Measurements from ENCODE around the gene C22orf31.
"Not testable (repeated sequence)": the region's sequence is repeated elsewhere in the genome, so short reads cannot be mapped to it uniquely, and the experiment has no call there.

C22orf31 gene

DNA sequence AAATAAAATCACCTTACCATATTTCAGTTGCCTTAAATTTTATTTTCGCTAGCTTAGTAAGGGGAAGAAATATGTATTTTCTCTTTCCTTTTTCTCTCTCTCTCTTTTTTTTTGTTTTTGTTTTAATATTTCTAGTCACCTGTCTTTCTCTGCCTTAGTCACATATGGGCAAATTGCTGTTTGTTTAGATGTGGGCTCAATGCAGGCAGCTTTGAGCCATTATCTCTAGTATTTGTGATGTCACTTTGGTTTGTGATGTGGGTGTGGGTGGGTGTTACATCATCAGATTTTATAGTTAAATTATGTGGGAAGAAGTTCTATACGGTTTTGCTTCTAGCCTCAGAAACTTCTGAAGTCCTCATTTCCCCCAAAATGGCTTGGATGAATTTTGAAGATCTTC, at the start of gene C22orf31:
Gene C22orf31 (minus strand): TSS at position 59 of the 400 bp plus-strand sequence. CDS start 39 bp downstream, at position 20.
- no peak for DNase-seq (ENCODE audit: low read depth in 2 of 2, low spot score in 1 of 2)

DNA sequence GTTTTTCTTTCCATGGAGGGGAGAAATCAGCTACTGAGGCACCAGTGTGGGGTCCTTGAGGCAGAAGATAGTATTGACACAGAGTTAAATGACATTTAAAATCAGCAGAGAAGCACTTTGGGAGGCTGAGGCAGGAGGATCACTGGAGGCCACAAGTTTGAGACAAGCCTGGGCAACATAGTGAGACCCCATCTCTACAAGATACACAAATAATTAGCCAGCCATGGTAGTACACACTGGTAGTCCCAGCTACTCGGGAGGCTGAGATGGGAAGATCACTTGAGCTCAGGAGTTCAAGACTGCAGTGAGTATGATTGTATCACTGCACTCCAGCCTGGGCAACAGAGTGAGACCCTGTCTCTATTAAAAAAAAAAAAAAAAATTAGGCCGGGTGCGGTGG, 49.3 kb upstream of the C22orf31 start:
- no peak for DNase-seq (ENCODE audit: low read depth in 2 of 2, low spot score in 1 of 2)

DNA sequence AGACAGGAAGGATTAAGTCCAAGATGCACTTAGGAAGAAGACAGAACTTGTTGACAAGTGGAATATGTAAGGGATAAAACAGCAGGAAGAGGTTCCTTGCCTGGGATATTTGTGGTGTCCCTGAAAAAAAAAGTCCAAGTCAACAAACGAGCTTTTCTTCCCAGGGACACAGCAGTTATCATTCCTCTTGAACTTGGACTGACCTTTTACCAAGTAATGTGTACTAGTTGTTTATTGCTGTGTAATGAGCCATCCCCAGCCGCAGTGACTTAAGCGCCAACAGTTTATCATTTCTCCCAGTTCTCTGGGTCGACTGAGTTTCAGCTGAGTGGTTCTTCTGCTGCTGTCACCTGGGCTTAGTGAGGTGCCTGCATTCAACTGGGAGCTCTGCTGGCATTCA, 48.2 kb upstream of the C22orf31 start:
- DNase-seq (ENCODE audit: low read depth in 2 of 2, low spot score in 1 of 2): no peak

DNA sequence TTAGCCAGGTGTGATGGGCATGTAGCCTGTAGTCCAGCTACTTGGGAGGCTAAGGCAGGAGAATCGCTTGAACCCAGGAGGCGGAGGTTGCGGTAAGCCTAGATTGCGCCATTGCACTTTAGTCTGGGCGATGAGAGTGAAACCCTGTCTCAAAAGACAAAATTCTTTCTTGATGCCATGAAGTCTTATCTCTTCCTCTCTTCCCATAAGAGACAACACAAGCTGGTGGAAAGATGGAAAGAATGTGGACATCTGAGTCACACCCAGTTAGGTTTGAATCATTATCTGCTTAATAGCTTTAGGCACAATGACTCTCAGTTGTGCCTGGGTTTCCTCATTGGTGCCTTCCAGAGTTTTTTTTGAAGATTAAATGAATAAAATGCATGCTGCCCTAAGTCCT, 46.5 kb upstream of the C22orf31 start:
- DNase-seq (ENCODE audit: low read depth in 2 of 2, low spot score in 1 of 2): no peak

DNA sequence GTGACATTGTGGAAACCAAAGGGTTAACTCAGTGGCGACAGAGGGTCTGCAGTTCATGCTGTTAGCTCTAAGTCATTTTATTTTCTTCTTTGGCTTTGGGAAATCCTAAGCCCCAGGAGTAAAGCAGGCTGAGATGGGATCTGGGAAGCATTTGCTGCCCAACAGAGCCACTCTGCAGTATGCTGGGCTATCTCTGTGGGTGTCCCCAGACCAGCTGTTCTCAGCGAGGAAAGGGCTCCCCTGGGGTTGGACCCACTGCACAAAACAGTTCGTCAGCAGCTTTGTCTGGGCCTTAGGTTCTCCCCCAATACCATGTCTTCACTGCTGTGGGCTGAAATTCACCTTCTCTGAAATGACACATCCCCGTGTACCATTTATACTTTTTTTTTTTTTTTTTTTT, 45.2 kb upstream of the C22orf31 start:
- DNase-seq (ENCODE audit: low read depth in 2 of 2, low spot score in 1 of 2): no peak

DNA sequence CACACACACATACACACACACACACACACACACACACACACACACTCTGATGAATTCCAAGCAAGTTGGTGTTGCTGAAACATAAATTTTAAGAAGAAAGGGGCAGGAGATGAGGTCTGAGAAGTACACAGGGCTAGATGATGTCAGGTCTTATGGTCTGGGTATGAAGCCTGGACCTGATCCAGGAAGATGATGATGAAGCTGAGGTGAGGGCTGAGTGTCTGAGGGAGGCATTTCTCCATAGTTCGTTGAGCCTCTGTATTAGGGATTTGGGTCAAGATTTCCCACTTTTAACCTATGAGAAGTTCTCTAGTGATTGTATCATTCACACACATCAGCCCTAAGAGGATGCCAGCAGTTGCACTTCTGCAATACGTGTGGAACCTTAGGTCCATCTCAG, 43.8 kb upstream of the C22orf31 start:
- DNase-seq (ENCODE audit: low read depth in 2 of 2, low spot score in 1 of 2): no peak

DNA sequence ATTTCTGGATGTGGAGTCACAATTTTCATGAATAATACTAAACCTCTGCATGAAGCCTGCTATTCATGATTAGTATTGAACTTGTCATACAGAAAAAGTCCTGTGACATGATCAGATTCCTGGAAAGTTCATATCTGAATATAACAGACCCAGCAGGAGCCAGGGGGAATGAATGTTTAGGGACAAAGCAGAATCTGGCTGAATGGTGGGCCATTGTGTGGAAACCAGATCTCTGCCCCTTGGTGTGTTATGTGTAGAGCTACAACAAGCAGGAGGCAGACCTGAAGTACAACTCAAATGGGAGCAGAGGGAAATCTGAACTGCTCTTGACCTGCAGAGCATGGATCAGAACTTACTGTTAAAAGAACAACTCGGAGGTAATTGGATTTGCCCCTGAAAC, 41.5 kb upstream of the C22orf31 start:
- DNase-seq (ENCODE audit: low read depth in 2 of 2, low spot score in 1 of 2): no peak

DNA sequence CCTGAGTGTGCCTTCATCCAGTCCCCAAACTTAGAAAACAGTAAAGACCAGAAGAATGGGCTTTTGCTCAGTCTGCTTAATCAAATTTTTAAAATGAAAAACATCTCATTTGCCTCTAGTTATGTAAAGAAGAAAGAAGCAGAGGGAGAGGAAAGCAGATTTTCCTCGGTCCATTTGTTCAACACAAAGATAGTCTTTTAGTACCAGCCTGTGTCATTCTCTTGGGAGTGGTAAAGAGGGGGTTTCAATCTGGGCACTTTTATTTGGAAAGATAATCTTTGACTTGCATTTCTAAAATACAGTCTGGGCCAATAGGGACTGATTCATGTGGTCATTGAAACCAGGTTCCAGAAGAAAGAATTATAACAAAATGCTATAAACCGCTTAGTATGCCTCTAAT, 40.7 kb upstream of the C22orf31 start:
- DNase-seq (ENCODE audit: low read depth in 2 of 2, low spot score in 1 of 2): no peak

DNA sequence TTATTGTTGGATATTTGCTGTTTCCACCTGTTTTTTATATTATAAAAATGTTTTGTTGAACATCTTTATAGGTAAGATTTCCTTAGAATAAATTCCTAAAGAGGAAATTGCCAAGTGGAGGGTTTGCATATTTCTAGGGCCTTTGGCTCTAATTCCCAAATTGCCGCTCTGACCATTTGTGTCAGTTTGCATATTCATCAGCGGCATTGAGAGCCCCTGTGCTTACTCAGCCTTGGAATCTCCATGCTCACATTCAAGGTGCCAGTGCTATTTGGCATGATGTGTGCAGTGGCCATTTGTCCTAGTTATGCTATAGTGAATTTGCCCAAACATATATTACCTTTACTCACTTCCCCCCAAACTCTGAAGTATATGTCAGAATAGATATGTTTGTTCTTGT, 36.7 kb upstream of the C22orf31 start:
- DNase-seq (ENCODE audit: low read depth in 2 of 2, low spot score in 1 of 2): no peak

DNA sequence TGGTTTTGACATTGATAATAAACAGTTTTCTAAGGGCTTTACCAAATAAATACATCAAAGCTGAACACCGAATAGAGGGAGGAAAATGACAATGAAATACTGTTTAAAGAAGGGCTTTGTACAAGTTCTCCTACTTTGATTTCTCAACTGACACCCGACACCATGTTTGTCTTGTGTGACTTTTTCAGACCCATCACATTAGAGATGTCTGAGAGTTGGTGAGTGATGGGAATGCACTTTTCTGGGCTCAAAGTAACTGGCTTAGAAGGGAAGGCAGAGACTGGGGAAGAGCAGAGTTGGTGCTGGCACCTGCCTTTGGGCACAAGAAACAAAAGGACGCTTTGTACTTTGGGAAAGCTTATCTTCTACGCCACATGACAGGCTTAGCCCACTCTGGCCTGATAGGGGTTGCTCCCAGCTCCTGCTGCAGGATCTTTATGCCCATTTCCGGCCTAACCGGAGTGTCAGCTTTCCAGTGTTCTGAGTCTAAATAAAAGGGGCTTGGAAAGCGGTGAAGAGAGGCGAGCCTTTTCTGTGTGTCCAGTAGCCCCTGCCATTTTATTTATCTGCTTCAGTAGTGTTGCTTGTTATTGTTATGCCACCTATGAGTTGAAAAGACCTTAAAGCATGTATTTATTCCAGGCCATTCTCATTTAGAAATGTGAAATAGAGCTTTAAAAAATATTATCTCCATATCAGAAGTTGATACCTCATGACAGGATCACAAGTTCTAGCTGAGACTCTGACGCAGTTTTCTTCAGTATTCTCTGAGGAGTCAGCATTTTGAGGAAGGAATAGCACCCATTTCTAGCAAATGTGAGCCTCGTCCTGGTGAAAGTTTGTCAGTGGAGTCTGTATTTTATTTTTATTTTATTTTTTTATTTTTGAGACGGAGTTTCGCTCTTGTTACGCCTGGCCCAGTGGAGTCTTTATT, 35.4 kb upstream of the C22orf31 start:
- no peak for DNase-seq (ENCODE audit: low read depth in 2 of 2, low spot score in 1 of 2)

DNA sequence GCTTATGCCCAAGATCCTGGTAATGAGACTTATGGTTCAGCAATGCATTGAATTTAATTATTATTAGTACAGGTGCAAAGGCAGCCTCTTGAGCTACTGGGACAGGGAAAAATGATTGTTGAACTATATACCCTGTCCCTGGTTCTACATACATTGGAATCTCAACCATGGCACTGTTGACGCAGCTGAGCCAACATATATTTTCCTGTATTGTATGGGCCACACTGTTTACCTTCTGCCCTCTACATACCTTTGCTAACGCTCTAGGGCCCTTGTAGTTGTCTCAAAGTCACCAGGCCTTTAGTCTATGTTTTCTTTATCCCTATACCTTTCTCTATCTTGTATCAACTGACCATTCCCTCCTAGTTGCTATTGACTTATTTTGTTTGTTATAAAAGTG, 33.8 kb upstream of the C22orf31 start:
- no peak for DNase-seq (ENCODE audit: low read depth in 2 of 2, low spot score in 1 of 2)

DNA sequence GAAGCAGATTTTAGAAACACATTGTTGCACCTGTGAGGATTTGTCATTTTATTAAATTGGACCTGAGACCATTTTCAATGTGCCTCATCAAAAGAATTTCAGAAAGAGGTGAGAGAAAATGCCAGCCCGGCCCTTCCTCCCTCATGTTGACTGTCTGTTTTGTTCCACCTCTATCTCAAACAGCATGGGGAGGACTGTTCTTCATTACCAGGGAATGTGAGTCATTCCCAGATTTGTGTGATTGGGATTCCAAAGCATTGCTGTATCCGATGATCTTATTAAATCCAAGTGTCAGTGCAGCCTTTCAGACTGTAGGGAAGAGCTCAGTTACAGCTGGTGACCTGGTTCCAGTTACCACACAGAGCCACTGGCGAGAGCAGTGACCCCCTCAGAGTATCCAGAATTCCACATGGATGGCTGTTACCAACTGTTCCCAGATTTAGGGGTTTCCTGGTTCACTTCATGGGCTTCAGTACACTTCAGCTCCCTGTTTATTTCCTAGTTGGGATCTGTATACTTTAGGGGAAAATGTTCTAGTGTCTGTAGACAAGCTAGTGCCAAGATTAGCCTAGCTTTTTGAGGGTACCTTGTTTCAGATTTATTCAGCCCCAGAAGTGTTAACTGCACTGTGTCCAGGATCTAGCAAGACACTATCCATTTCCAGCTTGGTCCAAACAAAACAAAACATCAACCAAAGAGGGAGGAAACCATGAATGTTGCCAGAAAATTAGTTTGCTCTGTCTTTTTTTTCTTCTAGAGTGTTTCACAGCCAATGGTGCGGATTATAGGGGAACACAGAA, 32.1 kb upstream of the C22orf31 start:
- DNase-seq (ENCODE audit: low read depth in 2 of 2, low spot score in 1 of 2): no peak

DNA sequence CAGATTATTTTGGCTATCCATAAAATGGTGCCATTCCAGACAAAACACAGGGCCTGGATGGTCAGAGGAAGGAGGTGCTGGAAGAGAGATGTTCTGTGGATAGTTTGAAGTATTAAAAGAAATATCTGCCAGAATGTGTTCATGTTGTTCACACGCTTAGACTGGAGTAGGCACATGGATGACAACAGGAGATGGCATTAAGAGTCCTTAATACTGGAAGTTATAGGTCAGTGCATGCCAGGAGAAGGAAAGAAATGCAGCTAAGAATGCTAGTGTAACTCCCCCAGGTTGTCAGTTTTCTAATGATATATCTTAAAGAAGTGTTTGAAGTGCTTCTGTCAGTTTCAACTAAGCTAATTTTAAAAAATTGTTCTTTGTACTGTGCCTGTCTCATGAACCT, 31.4 kb upstream of the C22orf31 start:
- DNase-seq (ENCODE audit: low read depth in 2 of 2, low spot score in 1 of 2): no peak

DNA sequence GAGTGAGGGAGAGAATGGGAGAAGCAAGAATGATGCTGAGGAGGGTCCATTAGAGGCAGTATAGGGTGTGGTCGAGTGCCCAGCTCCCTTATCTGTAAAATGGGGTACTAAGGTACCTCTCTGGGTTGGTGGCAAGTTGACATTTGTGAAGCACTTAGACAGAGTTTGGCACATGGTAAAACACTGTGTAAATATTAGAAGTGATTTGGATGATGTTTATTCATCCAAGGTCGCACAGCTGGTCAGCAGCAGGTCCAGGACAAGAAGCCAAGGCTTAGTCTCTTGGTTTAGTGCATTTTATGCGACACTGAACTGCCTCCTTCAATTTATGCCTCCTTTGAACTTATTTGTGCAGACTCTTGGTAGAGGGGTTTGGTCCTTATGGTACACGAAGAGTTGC, 30.6 kb upstream of the C22orf31 start:
- no peak for DNase-seq (ENCODE audit: low read depth in 2 of 2, low spot score in 1 of 2)

DNA sequence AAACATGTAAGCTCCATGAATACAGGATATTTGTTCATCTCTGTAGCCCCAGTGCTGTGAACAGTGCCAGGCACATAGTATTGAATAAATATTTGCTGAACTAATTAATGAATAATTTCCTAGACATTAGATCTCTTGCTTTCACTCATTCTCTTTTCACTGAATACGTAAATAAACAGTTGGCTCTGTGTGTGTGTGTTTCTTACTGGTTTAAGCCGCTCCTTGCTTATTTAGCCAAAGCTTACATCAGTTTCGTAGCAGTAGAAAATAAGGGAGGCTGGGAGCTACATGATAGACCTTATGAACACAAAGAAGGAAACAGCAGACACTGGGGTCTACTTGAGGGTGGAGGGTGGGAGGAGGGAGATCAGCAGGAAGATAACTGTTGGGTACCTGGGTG, 28.4 kb upstream of the C22orf31 start:
- no peak for DNase-seq (ENCODE audit: low read depth in 2 of 2, low spot score in 1 of 2)

DNA sequence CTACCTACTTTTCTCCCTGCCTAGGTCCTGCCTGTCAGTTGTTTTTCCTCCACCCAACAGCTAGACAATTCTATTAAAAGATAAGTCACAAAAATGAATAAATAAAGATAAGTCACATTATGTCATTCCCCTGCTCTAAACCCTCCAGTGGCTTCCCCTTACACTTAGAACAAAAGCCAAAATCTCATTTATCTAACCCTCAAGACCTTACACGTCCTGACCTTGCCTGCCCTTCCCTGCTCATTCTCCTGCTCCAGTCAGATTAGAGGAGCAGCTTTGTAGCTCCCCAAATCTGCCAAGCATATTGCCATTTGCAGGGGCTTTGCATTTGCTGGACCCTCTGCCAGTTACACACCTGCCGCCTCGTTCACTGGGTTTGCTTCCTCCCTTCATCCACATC, 27.9 kb upstream of the C22orf31 start:
- DNase-seq (ENCODE audit: low read depth in 2 of 2, low spot score in 1 of 2): no peak

DNA sequence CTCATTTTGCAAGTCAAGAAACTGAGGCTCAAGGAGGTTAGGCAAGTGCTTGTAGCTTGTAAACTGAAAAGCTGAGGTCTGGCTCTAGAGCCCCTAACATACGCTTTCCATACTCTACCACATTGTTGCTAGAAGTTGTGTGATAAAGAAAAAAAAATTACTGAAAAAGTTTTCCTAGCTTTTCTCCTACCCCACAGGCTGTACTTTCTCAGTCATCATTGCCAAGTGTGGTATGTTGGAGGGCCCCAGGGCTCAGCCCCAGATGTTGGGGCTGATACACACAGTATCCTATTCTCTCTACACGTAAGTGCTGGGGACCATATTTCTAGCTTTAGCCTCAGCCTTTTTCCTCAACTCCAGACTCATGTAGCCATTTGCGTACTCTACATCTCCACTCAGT, 27.2 kb upstream of the C22orf31 start:
- DNase-seq (ENCODE audit: low read depth in 2 of 2, low spot score in 1 of 2): no peak

DNA sequence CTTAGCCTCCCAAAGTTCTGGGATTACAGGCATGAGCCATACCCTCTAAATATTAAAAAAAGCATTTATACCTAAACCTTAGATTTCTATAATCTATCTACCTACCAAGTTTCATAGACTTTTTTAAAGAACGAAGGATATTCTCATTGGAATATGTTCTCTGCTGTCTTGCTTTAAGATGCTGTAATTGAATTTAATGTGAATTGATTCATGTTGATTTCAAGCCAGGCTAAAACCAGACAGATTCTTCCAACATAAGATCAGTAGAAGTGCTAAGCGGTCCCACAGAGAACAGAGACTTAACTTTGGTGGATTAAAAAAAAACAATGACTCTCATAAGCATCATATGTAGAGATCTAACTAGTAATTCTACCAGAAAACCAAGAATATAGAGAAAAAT, 25.4 kb upstream of the C22orf31 start:
- no peak for DNase-seq (ENCODE audit: low read depth in 2 of 2, low spot score in 1 of 2)

DNA sequence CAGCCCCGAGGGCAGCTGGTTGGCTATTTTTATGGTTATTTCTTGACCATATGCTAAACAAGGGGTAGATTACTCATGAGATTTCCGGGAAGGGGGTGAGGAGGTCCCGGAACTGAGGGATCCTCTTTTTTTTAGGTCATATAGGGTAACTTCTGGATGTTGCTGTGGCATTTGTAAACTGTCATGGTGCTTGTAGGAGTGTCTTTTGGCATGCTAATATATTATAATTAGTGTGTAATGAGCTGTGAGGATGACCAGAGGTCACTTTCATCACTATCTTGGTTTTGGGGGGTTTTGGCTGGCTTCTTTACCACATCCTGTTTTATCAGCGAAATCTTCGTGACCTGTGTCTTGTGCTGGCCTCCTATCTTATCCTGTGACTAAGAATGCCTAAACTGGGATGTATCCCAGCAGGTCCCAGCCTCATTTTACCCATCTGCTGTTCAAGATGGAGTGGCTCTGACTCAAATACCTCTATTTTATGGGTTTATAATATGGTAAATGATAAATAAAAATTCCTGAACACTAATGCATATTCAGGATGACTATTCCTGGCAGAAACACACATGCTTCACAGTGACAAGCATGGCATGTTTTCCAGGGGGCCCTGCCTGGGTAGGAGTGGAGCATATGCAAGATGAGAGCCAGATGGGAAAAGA, 22.4 kb upstream of the C22orf31 start:
- DNase-seq (ENCODE audit: low read depth in 2 of 2, low spot score in 1 of 2): no peak

DNA sequence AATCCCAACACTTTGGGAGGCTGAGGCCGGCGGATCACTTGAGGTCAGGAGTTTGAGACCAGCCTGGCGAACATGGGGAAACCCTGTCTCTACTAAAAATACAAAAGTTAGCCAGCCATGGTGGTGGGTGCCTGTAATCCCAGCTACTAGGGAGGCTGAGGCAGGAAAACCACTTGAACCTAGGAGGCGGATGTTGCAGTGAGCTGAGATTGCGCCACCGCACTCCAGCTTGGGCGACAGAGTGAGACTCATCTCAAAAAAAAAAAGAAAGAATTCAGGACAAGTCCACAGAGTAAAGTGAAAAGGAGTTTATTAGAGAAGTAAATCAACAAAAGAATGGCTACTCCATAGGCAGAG, 21.9 kb upstream of the C22orf31 start:
- not testable (repeated sequence) for DNase-seq (ENCODE audit: low read depth in 2 of 2, low spot score in 1 of 2)

DNA sequence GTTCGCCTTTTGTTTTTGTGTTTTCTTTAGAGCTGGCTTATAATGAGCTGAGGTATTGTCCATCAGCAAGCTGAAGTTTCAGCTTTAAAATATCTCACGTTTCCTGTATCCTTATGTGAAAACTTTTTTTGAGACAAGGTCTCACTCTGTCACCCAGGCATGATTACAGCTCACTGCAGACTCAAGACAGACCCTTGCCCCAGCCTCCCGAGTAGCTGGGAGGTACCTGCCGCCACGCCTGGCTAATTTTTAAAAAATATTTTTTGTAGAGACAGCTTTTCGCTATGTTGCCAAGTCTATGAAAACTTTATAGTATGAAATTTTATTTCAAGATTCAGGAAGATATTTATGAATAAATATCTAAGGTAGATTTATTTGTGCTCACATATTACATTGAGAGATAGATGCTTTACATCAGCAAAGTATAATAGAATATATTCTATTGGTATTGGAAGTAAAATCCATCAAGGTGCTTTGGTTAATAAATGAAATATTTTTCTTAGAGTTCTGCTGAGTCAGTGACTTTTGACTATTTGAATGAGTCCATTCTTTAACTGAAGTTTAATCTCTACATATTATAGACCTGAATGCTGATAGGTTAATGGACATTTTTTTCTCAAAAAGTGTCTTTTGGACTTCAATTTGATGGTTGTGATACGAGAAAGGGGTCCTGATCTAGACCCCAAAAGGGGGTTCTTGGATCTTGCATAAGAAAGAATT, 21.4 kb upstream of the C22orf31 start:
- DNase-seq (ENCODE audit: low read depth in 2 of 2, low spot score in 1 of 2): no peak

All from stimulated activated CD8-positive, alpha-beta memory T cell treated with anti-CD3 and anti-CD28 coated beads, Interleukin-4, amount 100 ng/mL, for 4 hours (primary cell).